GM21737 (cell line): ENCODE measurements around the gene MLEC.
"Not testable (repeated sequence)": the region's sequence is repeated elsewhere in the genome, so short reads cannot be mapped to it uniquely, and the experiment has no call there.

ENCODE experiments used
- ATAC-seq: cut with Tn5 transposase; IDR thresholded peaks from one replicate; pipeline ENCODE4 v1.9.1; 2021; ENCODE audit warnings: mild to moderate bottlenecking, moderate library complexity; ENCODE audit not compliant: unreplicated experiment

MLEC gene

DNA sequence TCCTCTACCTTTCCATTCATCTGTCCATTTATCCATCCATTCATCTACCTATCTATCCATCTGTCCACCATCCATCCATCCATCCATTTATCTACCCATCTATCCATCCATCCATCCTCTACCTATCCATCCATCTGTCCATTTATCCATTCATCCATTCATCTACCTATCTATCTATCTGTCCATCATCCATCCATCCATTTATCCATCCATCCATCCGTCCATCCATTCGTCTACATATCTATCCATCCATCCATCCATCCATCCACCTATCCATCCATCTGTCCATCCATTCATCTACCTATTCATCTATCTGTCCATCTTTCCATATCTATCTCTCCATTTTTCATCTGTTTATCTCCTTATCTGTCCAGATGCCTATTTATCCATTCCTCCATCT lies 25.5 kb upstream of the MLEC start:
- no peak for ATAC-seq

DNA sequence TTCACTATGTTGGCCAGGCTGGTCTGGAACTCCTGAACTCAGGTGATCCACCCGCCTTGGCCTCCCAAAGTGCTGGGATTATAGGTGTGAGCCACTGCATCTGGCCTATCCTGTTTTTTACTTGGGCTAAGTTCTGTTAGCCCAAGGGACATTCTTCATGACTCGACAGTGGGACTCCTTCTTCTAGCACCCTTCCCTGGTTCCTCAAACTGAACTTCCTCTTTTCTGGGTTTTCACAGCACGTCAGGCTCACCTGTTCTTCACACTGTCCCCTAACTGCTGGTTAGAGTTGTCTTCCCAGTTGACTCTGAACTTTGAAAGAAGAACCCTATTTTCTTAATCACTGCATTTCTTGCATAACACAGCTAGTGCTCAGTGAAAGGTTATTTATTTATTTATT lies 24.1 kb upstream of the MLEC start:
- ATAC-seq: peak; percentile 55

DNA sequence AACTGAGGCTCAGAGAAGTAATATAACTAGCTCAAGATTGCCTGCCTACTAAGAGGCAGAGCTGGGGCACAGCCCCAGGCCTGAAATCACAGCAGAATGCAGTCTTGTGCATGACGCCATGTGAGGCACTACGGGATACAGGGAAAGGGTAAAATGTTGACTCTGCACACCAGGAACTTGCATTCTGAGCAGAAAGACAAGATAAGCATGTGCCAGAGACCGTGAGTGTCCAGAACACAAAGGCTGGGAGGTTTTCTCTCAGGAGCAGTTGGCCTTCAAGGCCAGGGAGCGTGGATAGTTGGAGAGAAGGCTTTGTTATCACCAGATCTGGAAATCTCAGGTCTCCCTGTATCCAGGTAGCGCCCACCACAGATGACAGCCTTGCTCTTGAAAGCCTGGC lies 23.2 kb upstream of the MLEC start:
- ATAC-seq: no peak

DNA sequence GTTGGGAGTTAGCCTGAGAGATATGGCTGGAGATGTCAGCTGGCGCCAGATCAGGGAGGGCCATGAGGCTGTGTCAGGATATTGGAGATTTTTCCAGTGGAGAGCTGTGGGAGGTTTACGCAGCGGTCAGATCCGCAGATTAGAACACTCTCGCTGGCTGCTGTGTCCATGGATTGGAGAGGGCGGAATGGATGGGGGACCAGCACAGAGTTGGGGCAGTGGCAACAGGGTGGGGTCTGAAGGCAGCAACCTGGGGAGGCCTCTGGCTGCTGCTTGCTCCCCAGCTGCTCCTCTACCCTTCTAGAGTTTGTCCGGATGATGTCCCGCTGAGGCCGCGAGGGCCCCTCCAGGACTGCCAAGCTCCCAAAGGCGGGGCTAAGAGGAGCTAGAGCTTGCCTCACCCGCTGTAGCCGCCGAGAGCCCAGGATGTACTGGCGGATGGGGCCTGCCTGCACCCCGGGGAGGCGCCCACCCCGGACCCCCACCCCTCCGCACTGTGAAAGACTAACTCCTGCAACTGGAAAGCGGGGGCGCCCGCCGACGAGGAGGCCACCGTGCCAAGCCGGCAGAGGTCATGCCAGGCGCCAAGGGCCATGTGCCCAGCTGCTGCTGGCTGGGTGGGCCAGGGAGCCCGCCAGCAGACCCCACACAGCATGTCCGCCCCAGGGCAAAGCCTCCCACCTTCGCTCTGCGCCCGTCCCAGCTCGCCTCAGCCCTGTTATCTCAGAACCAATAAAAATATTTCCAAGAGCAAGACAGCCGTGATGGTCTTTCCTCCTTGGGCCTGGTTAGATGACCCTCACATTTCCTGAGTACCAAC lies 20.2 kb upstream of the MLEC start:
- ATAC-seq: no peak

DNA sequence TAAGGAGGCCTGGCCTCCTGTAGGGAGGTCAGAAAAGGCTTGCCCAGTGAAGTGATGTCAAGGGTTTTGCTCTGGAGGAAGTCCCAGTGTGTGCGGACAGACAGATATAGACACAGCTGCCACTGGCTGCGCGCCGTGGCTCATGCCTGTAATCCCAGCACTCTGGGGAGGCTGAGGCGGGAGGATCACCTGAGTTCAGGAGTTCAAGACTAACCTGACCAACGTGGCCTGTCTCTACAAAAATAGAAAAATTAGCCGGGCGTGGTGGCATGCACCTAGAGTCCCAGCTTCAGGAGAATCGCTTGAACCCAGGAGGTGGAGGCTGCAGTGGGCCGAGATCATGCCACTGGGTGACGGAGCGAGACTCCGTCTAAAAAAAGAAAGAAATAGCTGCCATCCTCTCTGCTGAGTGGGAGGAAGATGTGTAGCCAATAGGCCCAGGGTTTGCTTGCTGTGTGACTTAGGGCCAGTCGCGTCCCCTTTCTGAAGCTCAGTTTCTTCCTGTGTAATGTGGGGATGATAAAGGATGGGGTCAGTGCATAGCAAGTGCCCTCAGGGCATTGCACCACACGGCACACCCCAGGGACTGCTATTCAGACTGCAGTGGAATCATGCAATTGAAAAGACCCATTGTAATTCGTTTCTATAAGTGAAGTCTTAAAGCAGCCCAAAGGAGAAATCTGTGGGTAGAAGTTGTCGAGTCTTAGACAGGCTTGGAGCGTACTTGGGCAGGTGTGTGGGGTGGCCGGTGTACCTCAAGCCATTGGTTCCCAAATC lies 18.7 kb upstream of the MLEC start:
- ATAC-seq: no peak

DNA sequence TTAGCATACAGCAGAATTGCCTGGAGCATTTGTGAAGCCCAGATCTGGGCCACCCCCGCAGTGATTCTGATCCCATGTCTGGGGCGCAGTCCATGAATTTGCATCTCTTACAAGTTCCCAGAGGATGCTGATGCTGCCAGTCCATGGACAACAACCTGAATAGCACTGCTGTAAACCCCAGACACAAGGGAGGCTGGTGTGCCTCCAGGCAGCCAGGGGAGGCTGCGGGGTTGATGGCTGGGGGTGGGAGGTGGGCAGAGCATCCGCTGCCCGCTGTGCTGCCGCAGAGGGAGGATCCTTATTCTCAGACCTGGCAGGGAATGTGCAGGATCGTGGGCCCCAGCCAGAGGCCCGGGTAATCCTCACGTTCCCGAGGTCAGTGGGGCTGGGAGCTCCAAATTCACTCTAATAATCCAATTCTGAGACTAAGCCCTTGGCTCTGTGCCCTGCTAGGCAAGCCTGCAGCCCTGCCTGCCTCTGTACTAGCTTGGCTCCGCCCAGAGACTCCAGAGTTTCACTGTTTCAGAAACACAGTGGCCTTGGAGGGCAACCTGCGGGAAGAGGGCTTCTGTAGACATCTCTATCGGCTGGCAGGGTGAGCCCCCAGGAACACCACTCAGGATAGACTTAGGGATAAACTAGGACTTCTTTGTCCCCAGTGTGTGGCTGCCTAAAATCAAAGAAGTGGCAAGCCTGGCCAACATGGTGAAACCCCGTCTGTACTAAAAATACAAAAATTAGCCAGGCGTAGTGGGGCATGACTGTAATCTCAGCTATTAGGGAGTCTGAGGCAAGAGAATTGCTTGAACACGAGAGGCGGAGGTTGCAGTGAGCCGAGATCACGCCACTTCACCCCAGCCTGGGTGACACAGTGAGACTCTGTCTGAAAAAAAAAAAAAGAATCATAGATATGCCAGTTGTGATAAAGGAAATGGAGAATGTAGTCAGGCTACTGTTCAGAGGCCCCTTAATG lies 17.8 kb upstream of the MLEC start:
- peak; percentile 53 for ATAC-seq

DNA sequence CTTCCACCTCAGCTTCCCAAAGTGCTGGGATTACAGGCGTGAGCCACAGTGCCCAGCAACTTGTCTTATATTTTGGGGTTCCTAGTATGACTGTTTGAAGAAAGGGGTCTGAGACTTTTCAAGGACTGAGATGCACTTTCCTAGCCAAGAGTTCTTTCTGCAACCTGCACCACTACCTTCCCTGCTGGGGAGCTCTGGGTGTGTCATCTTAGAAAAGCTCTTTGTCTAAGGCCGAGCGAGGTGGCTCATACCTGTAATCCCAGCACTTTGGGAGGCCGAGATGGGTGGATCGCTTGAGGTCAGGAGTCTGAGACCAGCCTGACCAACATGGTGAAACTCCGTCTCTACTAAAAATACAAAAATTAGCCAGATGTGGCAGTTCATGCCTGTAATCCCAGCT lies 16.7 kb upstream of the MLEC start:
- not testable (repeated sequence) for ATAC-seq

GRCh38 chr12:120670667-120671066 lies 16.3 kb upstream of the MLEC start:
- no peak for ATAC-seq

- no peak for ATAC-seq
These were observed 12.8 kb upstream of the MLEC start for GRCh38 chr12:120674097-120674636.

GRCh38 chr12:120677765-120678473 lies 9.0 kb upstream of the MLEC start:
- peak; percentile 53 for ATAC-seq

GRCh38 chr12:120678572-120678971 lies 8.4 kb upstream of the MLEC start:
- ATAC-seq: no peak

GRCh38 chr12:120680165-120680738 lies 6.7 kb upstream of the MLEC start:
- no peak for ATAC-seq

GRCh38 chr12:120684523-120684932 lies 2.4 kb upstream of the MLEC start:
- peak; percentile 4 for ATAC-seq

DNA sequence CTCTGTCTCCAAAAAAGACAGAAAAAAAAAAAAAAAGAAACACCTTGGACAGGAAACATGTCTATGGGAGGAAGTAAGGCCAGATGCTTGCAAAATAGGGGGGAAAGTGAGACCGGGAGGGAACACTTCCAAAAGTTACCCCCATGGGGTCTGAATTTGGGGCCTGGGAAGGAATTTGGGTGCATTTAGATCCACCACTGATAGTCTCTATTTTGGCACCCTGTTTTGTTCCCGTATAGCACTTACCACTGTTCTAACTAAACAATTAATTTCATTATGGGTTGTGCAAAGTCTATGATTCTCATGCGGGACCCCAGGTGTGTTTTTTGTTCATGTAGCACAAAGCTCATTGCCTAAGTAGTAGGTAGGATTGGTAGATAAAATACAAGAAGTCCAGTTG lies 1.4 kb upstream of the MLEC start:
- ATAC-seq: no peak

- peak; percentile 65 for ATAC-seq
These were observed 729 bp upstream of the MLEC start for GRCh38 chr12:120686151-120686689.

DNA sequence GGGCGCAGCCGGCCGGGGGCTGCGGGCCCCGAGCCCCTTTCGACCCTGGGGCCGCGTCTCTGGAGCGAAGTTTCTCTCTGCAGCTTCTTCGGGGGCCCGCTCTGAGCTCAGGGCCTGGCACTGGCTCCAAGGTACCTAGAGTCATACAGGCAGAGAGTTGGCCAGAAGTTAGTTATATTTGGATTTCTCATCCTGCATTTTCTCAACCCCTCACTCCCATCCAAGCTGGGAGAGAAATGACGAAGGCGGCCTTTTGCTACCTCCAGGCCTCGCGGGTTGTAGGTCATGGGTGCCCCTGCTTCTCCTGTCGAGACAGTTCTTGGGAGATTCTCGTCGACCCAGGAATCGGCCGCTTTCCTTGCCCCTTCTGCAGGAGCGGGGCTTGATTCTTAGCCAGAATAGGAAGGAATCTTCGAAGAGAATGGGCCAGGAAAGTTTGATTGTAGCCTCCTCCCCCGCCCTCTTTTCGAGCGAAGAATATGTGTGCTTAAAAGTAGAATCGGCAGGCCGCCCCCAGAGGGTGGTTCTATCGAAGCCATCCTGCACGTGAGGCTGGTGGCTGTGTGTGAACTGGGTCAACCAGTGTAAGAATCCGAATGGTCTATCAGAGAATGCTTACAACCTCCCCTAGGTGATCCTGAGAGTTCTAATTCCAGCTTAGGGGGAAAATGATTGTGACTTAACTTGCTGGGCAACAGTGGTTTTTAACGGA lies 785 bp downstream of the MLEC start:
- no peak for ATAC-seq

DNA sequence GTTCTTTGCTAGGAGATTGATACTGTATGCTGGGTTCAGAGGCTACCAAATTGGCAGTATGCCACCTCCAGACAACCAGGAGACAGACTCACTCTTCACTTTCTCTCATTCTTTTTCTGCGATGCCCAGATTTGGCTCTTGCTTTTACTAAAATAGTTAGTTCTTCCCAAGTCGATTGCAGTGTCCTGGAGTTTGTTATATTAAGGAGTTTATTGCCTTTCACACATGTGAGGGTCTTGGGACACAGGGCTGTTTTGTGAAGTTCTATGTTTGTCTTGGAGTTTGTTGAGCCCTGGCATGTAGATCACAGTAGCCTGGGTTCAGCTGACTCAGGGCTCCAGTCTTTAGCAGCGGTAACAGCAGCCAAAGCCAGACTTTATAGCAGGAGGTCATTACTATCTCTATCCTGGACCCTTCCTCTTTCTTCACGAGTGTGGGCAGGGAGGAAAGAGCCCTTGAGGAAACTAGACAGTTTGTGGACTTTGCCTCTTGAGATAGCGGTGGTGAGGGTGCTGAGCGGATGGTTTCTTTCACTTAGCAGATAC lies 1.6 kb downstream of the MLEC start:
- ATAC-seq: no peak

- no peak for ATAC-seq
These were observed 2.6 kb downstream of the MLEC start for GRCh38 chr12:120689397-120690082.
